ENCODE measurements around the gene TREX2.

DNA sequence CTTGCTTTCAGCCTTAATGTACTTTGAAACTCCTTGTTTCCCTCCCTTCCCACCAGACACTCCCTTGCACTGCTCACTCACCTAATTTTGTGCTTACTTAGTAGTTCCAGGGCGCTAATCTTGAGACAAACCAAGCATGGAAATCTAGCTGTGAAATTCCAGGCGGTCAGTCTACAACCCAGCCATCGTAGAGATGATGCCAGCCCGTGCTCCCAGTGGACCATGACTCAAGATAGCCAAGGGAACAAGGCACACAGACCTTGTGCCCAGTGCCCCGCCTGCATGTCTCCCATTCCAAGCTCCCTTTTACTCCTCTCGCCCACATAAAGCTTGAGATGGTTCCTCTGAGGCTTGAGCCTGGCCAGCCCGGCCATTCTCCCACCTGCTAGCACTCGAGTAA lies 11.1 kb downstream of the TREX2 start:
- TF ChIP-seq POLR2A (IDR thresholded peaks at IDR 0.05) (no peak), POLR2AphosphoS5 (IDR thresholded peaks at IDR 0.05) (no peak), EP300 (IDR thresholded peaks at IDR 0.05) (no peak)
- TF ChIP-seq, protein P1, sequence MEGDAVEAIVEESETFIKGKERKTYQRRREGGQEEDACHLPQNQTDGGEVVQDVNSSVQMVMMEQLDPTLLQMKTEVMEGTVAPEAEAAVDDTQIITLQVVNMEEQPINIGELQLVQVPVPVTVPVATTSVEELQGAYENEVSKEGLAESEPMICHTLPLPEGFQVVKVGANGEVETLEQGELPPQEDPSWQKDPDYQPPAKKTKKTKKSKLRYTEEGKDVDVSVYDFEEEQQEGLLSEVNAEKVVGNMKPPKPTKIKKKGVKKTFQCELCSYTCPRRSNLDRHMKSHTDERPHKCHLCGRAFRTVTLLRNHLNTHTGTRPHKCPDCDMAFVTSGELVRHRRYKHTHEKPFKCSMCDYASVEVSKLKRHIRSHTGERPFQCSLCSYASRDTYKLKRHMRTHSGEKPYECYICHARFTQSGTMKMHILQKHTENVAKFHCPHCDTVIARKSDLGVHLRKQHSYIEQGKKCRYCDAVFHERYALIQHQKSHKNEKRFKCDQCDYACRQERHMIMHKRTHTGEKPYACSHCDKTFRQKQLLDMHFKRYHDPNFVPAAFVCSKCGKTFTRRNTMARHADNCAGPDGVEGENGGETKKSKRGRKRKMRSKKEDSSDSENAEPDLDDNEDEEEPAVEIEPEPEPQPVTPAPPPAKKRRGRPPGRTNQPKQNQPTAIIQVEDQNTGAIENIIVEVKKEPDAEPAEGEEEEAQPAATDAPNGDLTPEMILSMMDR (IDR thresholded peaks at IDR 0.05), result no peak
